HG02943 (cell line): ENCODE data around the gene HPCAL4.

ENCODE experiments used
- ATAC-seq: cut with Tn5 transposase; IDR thresholded peaks from one replicate; pipeline ENCODE4 v1.9.1; 2021; ENCODE audit warnings: mild to moderate bottlenecking, low read depth, moderate library complexity; ENCODE audit not compliant: unreplicated experiment

HPCAL4 gene

GRCh38 chr1:39653546-39654031, 37.6 kb downstream of the HPCAL4 start:
- no peak for ATAC-seq

GRCh38 chr1:39652554-39652953, 38.7 kb downstream of the HPCAL4 start:
- no peak for ATAC-seq

- ATAC-seq: no peak
Observed at GRCh38 chr1:39652105-39652504, 39.1 kb downstream of the HPCAL4 start.

- ATAC-seq: no peak
Observed at GRCh38 chr1:39650431-39650830, 40.8 kb downstream of the HPCAL4 start.

GRCh38 chr1:39649636-39650185, 41.5 kb downstream of the HPCAL4 start:
- ATAC-seq: no peak

- no peak for ATAC-seq
Observed at GRCh38 chr1:39648496-39648895, 42.7 kb downstream of the HPCAL4 start.

GRCh38 chr1:39647247-39647646, 44.0 kb downstream of the HPCAL4 start:
- no peak for ATAC-seq

GRCh38 chr1:39646232-39647081, 44.8 kb downstream of the HPCAL4 start:
- ATAC-seq: no peak

GRCh38 chr1:39645411-39646043, 45.7 kb downstream of the HPCAL4 start:
- no peak for ATAC-seq

- no peak for ATAC-seq
Observed at GRCh38 chr1:39643705-39644104, 47.5 kb downstream of the HPCAL4 start.

GRCh38 chr1:39642796-39643195, 48.4 kb downstream of the HPCAL4 start:
- ATAC-seq: no peak

- ATAC-seq: no peak
Observed at GRCh38 chr1:39640861-39641260, 50.4 kb downstream of the HPCAL4 start.

GRCh38 chr1:39639305-39640130, 51.7 kb downstream of the HPCAL4 start, which contains the start of gene HEYL:
Gene HEYL (minus strand): TSS chr1:39639643. CDS start chr1:39639625, 18 bp downstream.
- ATAC-seq: no peak

- no peak for ATAC-seq
Observed at GRCh38 chr1:39638965-39639304, 52.3 kb downstream of the HPCAL4 start.

- ATAC-seq: no peak
Observed at GRCh38 chr1:39637361-39637760, 53.9 kb downstream of the HPCAL4 start.

- ATAC-seq: no peak
Observed at GRCh38 chr1:39635871-39636210, 55.4 kb downstream of the HPCAL4 start.

- no peak for ATAC-seq
Observed at GRCh38 chr1:39635205-39635870, 55.9 kb downstream of the HPCAL4 start.

- no peak for ATAC-seq
Observed at GRCh38 chr1:39633422-39633821, 57.8 kb downstream of the HPCAL4 start.

GRCh38 chr1:39632682-39633417, 58.4 kb downstream of the HPCAL4 start:
- ATAC-seq: no peak

GRCh38 chr1:39632323-39632681, 58.9 kb downstream of the HPCAL4 start:
- ATAC-seq: no peak
